Stimulated activated naive CD4-positive, alpha-beta T cell (primary cell): ENCODE measurements around the gene TOE1.
"Not testable (repeated sequence)": the region's sequence is repeated elsewhere in the genome, so short reads cannot be mapped to it uniquely, and the experiment has no call there.

ENCODE experiments used
- DNase-seq, 6 experiments: peaks; one replicate each; lab custom pipeline; 2025; lab: John Stamatoyannopoulos, UW

TOE1 gene

GRCh38 chr1:45355683-45356082 is 15.7 kb downstream of the TOE1 start:
- DNase-seq: no peak

GRCh38 chr1:45356186-45356585 is 16.2 kb downstream of the TOE1 start:
- no peak for DNase-seq

GRCh38 chr1:45359882-45360513 is 20.0 kb downstream of the TOE1 start:
- peak; percentile 9 to 54 (median 34) for DNase-seq

GRCh38 chr1:45360981-45361380 is 21.0 kb downstream of the TOE1 start:
- not testable (repeated sequence) for DNase-seq

GRCh38 chr1:45364294-45364693 is 24.3 kb downstream of the TOE1 start:
- DNase-seq: no peak

- no peak for DNase-seq
These were observed 25.1 kb downstream of the TOE1 start for GRCh38 chr1:45365051-45365450.

- no peak for DNase-seq
These were observed 30.6 kb downstream of the TOE1 start for GRCh38 chr1:45370575-45370974.

GRCh38 chr1:45373573-45373972 is 33.6 kb downstream of the TOE1 start:
- no peak for DNase-seq

- no peak for DNase-seq
These were observed 35.4 kb downstream of the TOE1 start for GRCh38 chr1:45375104-45376090.

GRCh38 chr1:45378184-45378583 is 38.2 kb downstream of the TOE1 start:
- no peak for DNase-seq

GRCh38 chr1:45379524-45379923 is 39.6 kb downstream of the TOE1 start:
- no peak for DNase-seq

GRCh38 chr1:45380125-45380524 is 40.2 kb downstream of the TOE1 start:
- DNase-seq: no peak

- DNase-seq: no peak
These were observed 40.8 kb downstream of the TOE1 start for GRCh38 chr1:45380730-45381129.

- DNase-seq: no peak
These were observed 41.3 kb downstream of the TOE1 start for GRCh38 chr1:45381243-45381642.

- no peak for DNase-seq
These were observed 43.2 kb downstream of the TOE1 start for GRCh38 chr1:45383191-45383590.

GRCh38 chr1:45384213-45384612 is 44.2 kb downstream of the TOE1 start:
- DNase-seq: not testable (repeated sequence)

- no peak for DNase-seq
These were observed 45.3 kb downstream of the TOE1 start for GRCh38 chr1:45385302-45385701.

- no peak for DNase-seq
These were observed 46.2 kb downstream of the TOE1 start for GRCh38 chr1:45386219-45386618.
